Motor neuron (in vitro differentiated cells): ENCODE results near the gene GFY. TPM values are rescaled to one million over a fixed set of nuclear protein-coding genes. Genes with fewer than 3 reads are reported as not detected.

Experiments
- ATAC-seq, 8 experiments: fragments of 200-7000 bp; cut with Tn5 transposase; replicated peaks in 6 of 8; 2 replicates each; pipeline ENCODE4 v1.8.0; 2021; ENCODE audit warnings: mild to moderate bottlenecking in 8 of 8, moderate library complexity in 8 of 8
- H3K27ac ChIP-seq, 2 donors: fragments of 250-450 bp; sonication (Bioruptor Pico); 2 replicates each; pipeline ENCODE4 v1.9.0; 2021; ENCODE audit warnings: antibody characterized with exemption in 2 of 2, mild to moderate bottlenecking in 2 of 2, moderate library complexity in 1 of 2
- H3K4me1 ChIP-seq, 2 donors: fragments of 250-450 bp; sonication (Bioruptor Pico); replicated peaks in 1 of 2; 2 replicates each; pipeline ENCODE4 v1.6.1; 2021; ENCODE audit warnings: antibody characterized with exemption in 2 of 2, mild to moderate bottlenecking in 2 of 2, moderate library complexity in 1 of 2
- H3K4me3 ChIP-seq, 5 donors: fragments of 250-450 bp; sonication (Bioruptor Pico); 2 replicates each; pipeline ENCODE4 v1.9.0; 2021; ENCODE audit warnings: antibody characterized with exemption in 5 of 5, mild to moderate bottlenecking in 5 of 5, moderate library complexity in 4 of 5
- WGBS, 10 experiments: fragments of 450-650 bp; shearing (Covaris generic); methylation state at CpG; one replicate each; pipeline ENCODE4 v1.0.0; 2022; 5-methylcytosine and 5-hydroxymethylcytosine counted together
- in situ Hi-C, 9 experiments: fragments of 400-800 bp; cut with MboI; loops; one replicate each; pipeline ENCODE4 v1.15.0; 2021; ENCODE audit warnings: low sequenced_read_pairs in 9 of 9, low pct_unique_long_range_greater_than_20kb in 2 of 9; ENCODE audit not compliant: unreplicated experiment in 9 of 9
- total RNA-seq, 8 experiments: library from RNA; unstranded; fragments of 300-600 nt; gene quantifications; 2 replicates each; pipeline versions ENCODE4 v1.2.3 to v1.2.4, GENCODE V29; 2022

GFY gene
- total RNA-seq, 8 experiments from 2014 or later, result 0.42 to 1.1 (median 0.67) TPM; not detected in 2

- Histone ChIP-seq H3K4me3 (no peak overlapping the region), H3K4me1 (peaks cover 11 to 21% of the 10 kb centered on the region in 2 donors), H3K27ac (no peak overlapping the region)
- 100% methylated on average over 1 of the region's 3 CpGs; no CpG with 5 or more reads in 9 of the 10 experiments for WGBS, 10 experiments
- in situ Hi-C loops, result no loop called here
- peak in 1 of 8 experiments; percentile 15 for ATAC-seq
Measured at GRCh38 chr19:49411681-49412326, 13.4 kb upstream of the GFY start.

GRCh38 chr19:49413348-49413747 lies 11.8 kb upstream of the GFY start:
- peak in 5 of 8 experiments; percentile 26 to 79 (median 45) for ATAC-seq
- 0 to 100% (median 54%) methylated on average over 1 to 4 of the region's 9 CpGs; no CpG with 5 or more reads in 4 of the 10 experiments for WGBS, 10 experiments

DNA sequence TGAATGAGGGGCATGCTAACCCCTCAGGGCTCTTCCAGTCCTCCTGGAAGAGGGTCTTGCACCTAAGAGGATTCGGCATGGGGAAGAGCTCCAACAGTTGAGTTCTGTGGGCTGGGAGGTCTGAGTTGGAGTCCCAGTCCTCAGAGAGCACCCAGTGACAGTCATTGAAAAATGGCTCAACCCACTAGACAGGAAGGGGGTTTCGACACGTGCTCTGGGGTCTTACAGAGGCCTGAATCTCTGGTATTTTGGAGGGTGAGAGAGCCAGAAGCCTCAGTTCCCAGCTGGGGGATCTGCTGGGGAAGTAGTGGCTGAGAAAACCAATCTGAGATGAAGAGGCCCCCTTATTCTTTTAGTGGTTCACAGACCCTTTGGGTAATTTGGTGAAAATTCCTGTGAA lies 10.9 kb upstream of the GFY start:
- Histone ChIP-seq H3K4me1 (peaks cover 11 to 21% of the 10 kb centered on the region in 2 donors), H3K27ac (no peak overlapping the region), H3K4me3 (no peak overlapping the region)
- in situ Hi-C loops, result no loop called here
- ATAC-seq, result no peak
- WGBS, 10 experiments, result 71 to 100% (median 93%) methylated on average over 1 to 2 of the region's 3 CpGs; no CpG with 5 or more reads in 7 of the 10 experiments

More at GRCh38 chr19:49413348-49413747, 11.8 kb upstream of the GFY start:
- H3K27ac ChIP-seq, result peak overlapping the region in 1 of 2 donors; percentile 51
- peaks cover 11 to 21% of the 10 kb centered on the region in 2 donors for H3K4me1 ChIP-seq
- in situ Hi-C loops, result no loop called here
- H3K4me3 ChIP-seq, result no peak overlapping the region

DNA sequence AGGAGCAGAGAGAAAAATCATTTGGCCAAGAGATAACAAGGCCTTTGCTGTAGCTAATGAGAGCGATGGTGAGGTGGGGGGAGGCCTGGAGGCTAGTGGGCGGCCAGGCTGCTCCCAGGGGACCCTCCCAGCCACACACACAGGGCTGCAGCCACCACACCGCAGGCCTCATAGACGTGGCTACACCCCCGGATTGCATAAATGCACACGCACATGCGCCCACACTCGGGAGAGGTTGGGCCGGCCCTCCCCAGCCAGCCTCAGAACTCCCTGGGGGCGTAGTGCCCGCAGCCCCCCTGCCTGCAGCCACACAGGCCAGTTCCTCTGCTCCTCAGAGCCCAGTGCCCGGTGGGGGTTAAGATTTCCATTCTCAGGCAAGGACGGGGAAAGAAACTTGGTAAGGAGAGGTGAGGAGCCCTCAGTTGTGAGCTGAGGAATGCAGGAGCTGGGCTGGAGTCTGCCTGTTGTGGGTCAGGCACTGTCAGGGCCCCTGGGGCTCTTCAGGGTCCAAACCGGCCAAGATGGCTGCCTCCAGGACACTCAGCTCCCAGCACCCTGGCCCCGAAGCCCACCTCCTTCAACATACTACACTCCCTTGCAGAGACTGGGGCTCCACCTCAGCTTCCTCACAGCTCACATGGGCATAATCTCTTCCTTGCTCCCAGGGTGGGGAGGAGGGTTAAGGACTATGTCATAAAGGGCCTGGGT lies 9.9 kb upstream of the GFY start:
- WGBS, 10 experiments, result 40 to 83% (median 47%) methylated on average over 1 to 3 of the region's 15 CpGs; no CpG with 5 or more reads in 7 of the 10 experiments
- in situ Hi-C loops, result no loop called here
- no peak overlapping the region for H3K27ac ChIP-seq
- peak; percentile 54 to 96 (median 91) for ATAC-seq
- peaks cover 11 to 21% of the 10 kb centered on the region in 2 donors for H3K4me1 ChIP-seq
- H3K4me3 ChIP-seq, result no peak overlapping the region

- Histone ChIP-seq H3K4me1 (peaks cover 11 to 25% of the 10 kb centered on the region in 2 donors), H3K4me3 (no peak overlapping the region), H3K27ac (no peak overlapping the region)
- ATAC-seq, result no peak
- WGBS, 10 experiments, result no CpG with 5 or more reads among the region's 2 CpGs
- in situ Hi-C loops, result no loop called here
Measured at GRCh38 chr19:49415810-49416200, 9.4 kb upstream of the GFY start.

DNA sequence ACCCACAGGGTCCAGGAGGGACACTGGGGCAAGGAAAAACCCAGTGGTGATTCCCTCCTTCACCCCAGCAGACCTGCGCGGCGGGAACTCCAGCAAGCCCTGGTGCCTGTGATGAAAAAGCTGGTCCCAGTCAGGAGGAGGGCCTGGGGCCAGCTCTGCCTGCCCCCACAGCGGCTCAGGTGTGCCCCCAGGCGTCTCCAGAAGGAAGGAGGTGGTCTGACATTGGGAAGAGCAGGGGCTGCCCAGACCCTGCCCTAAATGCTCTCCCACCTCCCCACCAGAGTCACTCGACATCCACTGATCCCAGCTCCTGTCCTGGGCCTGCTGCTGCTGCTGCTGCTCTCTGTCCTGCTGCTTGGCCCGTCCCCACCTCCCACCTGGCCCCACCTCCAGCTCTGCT lies 8.1 kb upstream of the GFY start:
- in situ Hi-C loops, result no loop called here
- Histone ChIP-seq H3K27ac (no peak overlapping the region), H3K4me3 (no peak overlapping the region), H3K4me1 (peaks cover 15 to 33% of the 10 kb centered on the region in 2 donors)
- 60 to 73% methylated on average over 1 to 3 of the region's 7 CpGs; no CpG with 5 or more reads in 8 of the 10 experiments for WGBS, 10 experiments
- no peak for ATAC-seq

- no peak for ATAC-seq
- H3K4me3 ChIP-seq, result no peak overlapping the region
- H3K4me1 ChIP-seq, result peaks cover 16 to 37% of the 10 kb centered on the region in 2 donors
- no peak overlapping the region for H3K27ac ChIP-seq
- in situ Hi-C loops, result no loop called here
- 30 to 83% (median 66%) methylated on average over 1 to 4 of the region's 5 CpGs; no CpG with 5 or more reads in 3 of the 10 experiments for WGBS, 10 experiments
Measured at GRCh38 chr19:49418511-49418910, 6.7 kb upstream of the GFY start.

- 17 to 25% methylated on average over 1 to 2 of the region's 2 CpGs; no CpG with 5 or more reads in 8 of the 10 experiments for WGBS, 10 experiments
- ATAC-seq, result no peak
- in situ Hi-C loops, result no loop called here
Measured at GRCh38 chr19:49419173-49419572, 6.0 kb upstream of the GFY start.

DNA sequence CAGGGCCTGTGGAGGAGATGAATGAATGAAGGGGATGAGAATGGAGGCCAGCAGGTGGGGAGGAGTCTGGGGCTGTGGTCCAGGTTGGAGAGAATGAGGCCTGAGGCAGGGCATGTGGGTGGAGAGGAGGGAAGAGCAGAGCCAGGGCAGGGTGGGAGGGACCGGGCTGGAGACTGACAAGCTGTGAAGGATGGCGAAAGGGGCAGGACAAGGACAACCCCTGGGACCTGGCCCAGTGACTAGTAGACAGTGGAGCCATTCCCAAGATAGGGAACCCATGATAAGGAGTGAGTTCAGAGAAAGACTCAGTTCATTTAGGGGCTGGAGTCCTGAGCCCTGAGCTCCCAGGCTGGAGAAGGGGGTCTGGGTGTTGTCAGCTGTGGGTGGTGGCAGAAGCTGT lies 5.0 kb upstream of the GFY start:
- H3K4me1 ChIP-seq, result peaks cover 11 to 32% of the 10 kb centered on the region in 2 donors
- in situ Hi-C loops, result no loop called here
- no peak overlapping the region for H3K4me3 ChIP-seq
- 100% methylated on average over 1 of the region's 2 CpGs; no CpG with 5 or more reads in 9 of the 10 experiments for WGBS, 10 experiments
- no peak for ATAC-seq
- no peak overlapping the region for H3K27ac ChIP-seq

More at GRCh38 chr19:49419173-49419572, 6.0 kb upstream of the GFY start:
- Histone ChIP-seq H3K27ac (no peak overlapping the region), H3K4me1 (peaks cover 17 to 38% of the 10 kb centered on the region in 2 donors), H3K4me3 (no peak overlapping the region)

DNA sequence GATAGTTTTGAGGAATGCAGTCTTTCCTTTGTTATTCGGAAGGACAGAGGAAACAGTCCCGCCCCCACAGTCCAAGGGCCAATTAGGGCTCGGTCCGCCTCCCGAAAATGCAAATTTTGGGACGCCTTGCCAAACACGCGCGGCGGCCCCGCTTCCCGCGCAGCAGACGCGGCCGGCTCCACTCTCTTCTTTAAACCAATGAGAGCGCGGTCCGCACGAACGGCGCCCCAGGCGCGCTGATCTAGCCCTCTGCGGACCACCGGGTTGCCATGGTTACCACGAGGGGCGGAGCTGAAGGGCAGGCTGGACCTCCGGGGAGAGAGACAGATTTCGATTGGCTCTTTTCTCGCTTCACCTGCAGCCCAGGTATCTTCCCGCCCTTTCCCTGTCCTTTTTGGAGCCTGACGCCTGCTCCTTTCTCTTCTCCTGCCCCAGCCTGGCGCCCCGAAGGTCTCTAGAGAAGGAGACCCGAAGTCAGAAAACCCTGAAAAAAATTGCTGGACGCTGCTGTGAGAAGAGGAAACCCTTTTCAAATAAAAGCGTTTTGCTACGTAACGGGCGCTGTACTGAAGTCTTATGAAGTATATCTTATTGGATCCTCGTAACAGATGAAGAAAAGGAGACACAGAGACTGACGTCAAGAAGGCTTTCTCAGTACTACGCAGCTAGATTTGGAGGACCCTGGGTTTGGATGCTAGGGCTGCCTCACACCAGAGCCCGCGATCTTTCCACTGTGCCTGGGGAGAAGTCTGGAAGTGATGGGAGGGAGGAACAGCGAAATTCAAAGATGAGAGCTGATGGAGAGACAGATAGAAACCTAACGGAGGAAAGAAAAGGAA lies 3.9 kb upstream of the GFY start:
- WGBS, 10 experiments, result 0 to 34% (median 13%) methylated on average over 3 to 24 of the region's 48 CpGs
- Histone ChIP-seq H3K27ac (no peak overlapping the region), H3K4me3 (no peak overlapping the region), H3K4me1 (peaks cover 8 to 29% of the 10 kb centered on the region in 2 donors)
- in situ Hi-C loops, result no loop called here
- ATAC-seq, result peak; percentile 53 to 87 (median 77)

DNA sequence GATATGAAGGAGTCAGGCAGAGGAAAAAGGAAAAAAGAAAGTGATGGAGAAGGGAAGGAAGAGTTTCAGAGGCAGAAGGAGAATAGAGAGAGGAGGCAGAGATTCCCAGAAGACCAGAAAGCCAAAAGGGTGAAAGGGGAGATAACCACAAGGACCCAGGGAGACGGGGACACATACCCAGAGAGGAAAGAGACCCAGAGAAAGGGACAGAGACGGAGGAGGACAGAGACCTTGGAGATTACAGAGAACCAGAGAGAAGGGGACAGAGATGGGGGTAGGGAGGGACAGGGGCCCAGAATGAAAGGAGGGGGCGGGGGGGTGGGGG lies 3.3 kb upstream of the GFY start:
- peaks cover 8 to 29% of the 10 kb centered on the region in 2 donors for H3K4me1 ChIP-seq
- H3K4me3 ChIP-seq, result no peak overlapping the region
- no peak overlapping the region for H3K27ac ChIP-seq
- in situ Hi-C loops, result no loop called here
- 0 to 49% (median 24%) methylated on average over 1 to 2 of the region's 3 CpGs; no CpG with 5 or more reads in 2 of the 10 experiments for WGBS, 10 experiments
- ATAC-seq, result no peak

GRCh38 chr19:49422407-49423070 lies 2.6 kb upstream of the GFY start:
- peak overlapping the region in 4 of 5 donors; percentile 9 to 19 (median 10) for H3K4me3 ChIP-seq
- H3K4me1 ChIP-seq, result peaks cover 8 to 29% of the 10 kb centered on the region in 2 donors
- 0 to 9% (median 0%) methylated on average over 2 to 19 of the region's 58 CpGs; no CpG with 5 or more reads in 5 of the 10 experiments for WGBS, 10 experiments
- peak; percentile 68 to 82 (median 78) for ATAC-seq
- no peak overlapping the region for H3K27ac ChIP-seq
- in situ Hi-C loops, result no loop called here
